ENCODE results near the gene ZNF136.

DNA sequence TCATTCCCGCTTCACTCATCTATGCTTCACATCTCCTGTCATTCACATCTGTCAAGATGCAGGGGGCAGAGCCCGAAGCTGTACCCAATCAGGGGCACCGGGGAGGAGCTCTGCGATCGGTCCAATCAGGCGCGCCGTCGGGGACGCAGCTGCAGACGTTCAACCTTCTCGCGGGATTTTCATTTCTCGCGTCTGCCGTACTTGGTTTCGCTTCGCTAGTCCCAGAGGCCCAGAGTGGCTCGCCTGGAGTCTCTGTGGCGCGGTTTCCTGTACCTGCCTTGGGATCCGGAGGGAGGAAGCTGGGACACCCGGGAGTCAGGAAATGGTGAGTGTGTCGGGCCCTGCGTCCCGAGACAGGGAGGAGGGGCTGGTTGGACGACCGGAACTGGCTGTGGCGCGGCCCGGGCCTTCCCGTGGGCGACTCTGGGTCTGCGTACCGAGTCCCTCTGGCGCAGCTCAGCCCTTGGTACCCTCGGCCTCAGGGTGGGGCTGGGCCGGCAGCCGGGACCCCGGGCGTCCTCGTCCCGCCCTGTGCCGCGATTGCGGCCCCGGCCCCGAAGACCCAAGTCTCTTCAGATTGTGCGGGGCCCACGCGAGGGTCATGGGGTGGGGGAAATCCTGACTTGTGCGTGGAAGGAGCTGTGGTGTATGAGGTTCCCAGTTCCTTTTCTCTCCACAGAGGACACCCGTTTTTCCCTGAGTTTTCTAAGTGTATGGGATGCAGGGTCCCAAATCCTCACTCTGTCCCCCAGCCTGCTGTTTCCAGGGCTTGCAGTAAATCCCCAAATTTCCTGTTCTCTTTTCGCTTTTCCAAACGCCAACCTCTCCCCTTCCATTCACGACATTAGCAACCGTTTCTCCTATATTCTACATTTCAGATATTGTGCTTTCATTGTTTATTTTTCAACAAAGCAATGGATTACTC is at the start of gene ZNF136:
- TF ChIP-seq EZH2 (IDR thresholded peaks at IDR 0.05; ENCODE audit: insufficient read depth, poor library complexity, severe bottlenecking) (no peak), EZH2phosphoT487 (IDR thresholded peaks at IDR 0.05; ENCODE audit: insufficient read depth, low read depth) (no peak)

Measured in GM23248 (cell line).